Measurements from ENCODE around the gene LPIN1.

Gene LPIN1

GRCh38 chr2:11861044-11861443 lies 114.6 kb downstream of the LPIN1 start:
- DNase-seq (ENCODE audit: insufficient read length, low spot score) (no peak), FAIRE-seq (no peak)
- TF ChIP-seq POLR2A (IDR thresholded peaks at IDR 0.05; ENCODE audit: low read depth, low read length): no peak

- no peak for FAIRE-seq
Measured at GRCh38 chr2:11862049-11862448, 115.6 kb downstream of the LPIN1 start.

GRCh38 chr2:11863103-11863502 lies 116.7 kb downstream of the LPIN1 start:
- DNase-seq (ENCODE audit: insufficient read length, low spot score) (no peak), FAIRE-seq (no peak)
- TF ChIP-seq POLR2A (IDR thresholded peaks at IDR 0.05; ENCODE audit: low read depth, low read length): no peak

More at GRCh38 chr2:11862049-11862448, 115.6 kb downstream of the LPIN1 start:
- no peak for TF ChIP-seq POLR2A (IDR thresholded peaks at IDR 0.05; ENCODE audit: low read depth, low read length)
- DNase-seq (ENCODE audit: insufficient read length, low spot score): no peak

- TF ChIP-seq POLR2A (IDR thresholded peaks at IDR 0.05; ENCODE audit: low read depth, low read length): no peak
- no peak for FAIRE-seq
- DNase-seq (ENCODE audit: insufficient read length, low spot score): peak; percentile 93
Measured at GRCh38 chr2:11863513-11864328, 117.3 kb downstream of the LPIN1 start.

- TF ChIP-seq POLR2A (IDR thresholded peaks at IDR 0.05; ENCODE audit: low read depth, low read length): no peak
- FAIRE-seq (no peak), DNase-seq (ENCODE audit: insufficient read length, low spot score) (no peak)
Measured at GRCh38 chr2:11864724-11865123, 118.3 kb downstream of the LPIN1 start.

GRCh38 chr2:11865378-11865777 lies 118.9 kb downstream of the LPIN1 start:
- DNase-seq (ENCODE audit: insufficient read length, low spot score) (no peak), FAIRE-seq (no peak)
- TF ChIP-seq POLR2A (IDR thresholded peaks at IDR 0.05; ENCODE audit: low read depth, low read length): no peak

GRCh38 chr2:11865805-11866204 lies 119.4 kb downstream of the LPIN1 start:
- FAIRE-seq (no peak), DNase-seq (ENCODE audit: insufficient read length, low spot score) (no peak)
- no peak for TF ChIP-seq POLR2A (IDR thresholded peaks at IDR 0.05; ENCODE audit: low read depth, low read length)

GRCh38 chr2:11866358-11867335 lies 120.2 kb downstream of the LPIN1 start:
- FAIRE-seq: no peak
- TF ChIP-seq POLR2A (IDR thresholded peaks at IDR 0.05; ENCODE audit: low read depth, low read length): no peak
- no peak for DNase-seq (ENCODE audit: insufficient read length, low spot score)

- DNase-seq (ENCODE audit: insufficient read length, low spot score): no peak
- FAIRE-seq: no peak
- no peak for TF ChIP-seq POLR2A (IDR thresholded peaks at IDR 0.05; ENCODE audit: low read depth, low read length)
Measured at GRCh38 chr2:11867926-11868325, 121.5 kb downstream of the LPIN1 start.

- TF ChIP-seq POLR2A (IDR thresholded peaks at IDR 0.05; ENCODE audit: low read depth, low read length): no peak
- FAIRE-seq: no peak
- DNase-seq (ENCODE audit: insufficient read length, low spot score): no peak
Measured at GRCh38 chr2:11869391-11869991, 123.1 kb downstream of the LPIN1 start.

- no peak for FAIRE-seq
- DNase-seq (ENCODE audit: insufficient read length, low spot score): no peak
- no peak for TF ChIP-seq POLR2A (IDR thresholded peaks at IDR 0.05; ENCODE audit: low read depth, low read length)
Measured at GRCh38 chr2:11870064-11870463, 123.6 kb downstream of the LPIN1 start.

GRCh38 chr2:11870584-11870983 lies 124.2 kb downstream of the LPIN1 start:
- no peak for FAIRE-seq
- no peak for TF ChIP-seq POLR2A (IDR thresholded peaks at IDR 0.05; ENCODE audit: low read depth, low read length)
- DNase-seq (ENCODE audit: insufficient read length, low spot score): no peak

GRCh38 chr2:11871421-11871820 lies 125.0 kb downstream of the LPIN1 start:
- no peak for TF ChIP-seq POLR2A (IDR thresholded peaks at IDR 0.05; ENCODE audit: low read depth, low read length)
- no peak for DNase-seq (ENCODE audit: insufficient read length, low spot score)
- FAIRE-seq: no peak

Data from H54 (cell line).